MG63 (cell line): Measurements from ENCODE around the gene OR2V2. TPM values are rescaled to one million over a fixed set of nuclear protein-coding genes. Genes with fewer than 3 reads are reported as not detected.
A peak's percentile ranks its signal among the peaks of the same experiment; 100 is the strongest.
"Not testable (repeated sequence)": the region's sequence is repeated elsewhere in the genome, so short reads cannot be mapped to it uniquely, and the experiment has no call there.

Source experiments
- DNase-seq: peaks from one replicate; pipeline ENCODE4 v3.0.0-alpha.2; 2020
- H3K27me3 ChIP-seq: fragments of 250-450 bp; sonication (Bioruptor Pico); 2 replicates; pipeline ENCODE4 v1.5.1; 2020; ENCODE audit warnings: mild to moderate bottlenecking, moderate library complexity
- H3K36me3 ChIP-seq: fragments of 250-450 bp; sonication (Bioruptor Pico); 2 replicates; pipeline ENCODE4 v1.5.1; 2020; ENCODE audit warnings: mild to moderate bottlenecking, moderate library complexity
- H3K4me3 ChIP-seq: fragments of 250-450 bp; sonication (Bioruptor Pico); 2 replicates; pipeline ENCODE4 v1.5.1; 2020; ENCODE audit warnings: mild to moderate bottlenecking, moderate library complexity
- H3K9me3 ChIP-seq: fragments of 250-450 bp; sonication (Bioruptor Pico); 2 replicates; pipeline ENCODE4 v1.5.1; 2020; ENCODE audit warnings: mild to moderate bottlenecking, moderate library complexity
- total RNA-seq: library from RNA; depleted of rRNA; stranded (reverse); fragments of >200 nt; shearing (Covaris generic); gene quantifications from 2 replicates; pipeline ENCODE4 v1.2.3, GENCODE V29; 2014; ENCODE audit warnings: low replicate concordance; rRNA removed

The OR2V2 gene
- total RNA-seq: not detected in 2 replicates

GRCh38 chr5:181146927-181147636 is at the start of gene OR2V2:
OR2V2 (plus strand) TSS chr5:181147586; CDS start chr5:181154943, 7,357 bp downstream.
- not testable (repeated sequence) for DNase-seq, H3K4me3 ChIP-seq, H3K36me3 ChIP-seq
- Histone ChIP-seq H3K27me3 (peaks cover 17% of the 10 kb centered on the region), H3K9me3 (peaks cover 13% of the 10 kb centered on the region)

GRCh38 chr5:181097759-181098491 is 49.5 kb upstream of the OR2V2 start:
- not testable (repeated sequence) for H3K9me3 ChIP-seq, H3K36me3 ChIP-seq, H3K4me3 ChIP-seq
- DNase-seq: peak; percentile 53
- H3K27me3 ChIP-seq: peaks cover 13% of the 10 kb centered on the region

GRCh38 chr5:181098762-181099601 is 48.4 kb upstream of the OR2V2 start:
- no peaks in the 10 kb centered on the region for H3K36me3 ChIP-seq
- 0 out of 2 replicates have a peak overlapping the region, but pooled peaks have one; percentile 2 for H3K4me3 ChIP-seq
- peak; percentile 48 for DNase-seq
- H3K27me3 ChIP-seq: peaks cover 11% of the 10 kb centered on the region
- peaks cover 3% of the 10 kb centered on the region; the same call in 1 of the 2 replicates for H3K9me3 ChIP-seq

GRCh38 chr5:181099602-181100086 is 47.7 kb upstream of the OR2V2 start:
- Histone ChIP-seq H3K9me3 (peaks cover 3% of the 10 kb centered on the region; the same call in 1 of the 2 replicates), H3K4me3 (no peak overlapping the region), H3K27me3 (peaks cover 13% of the 10 kb centered on the region), H3K36me3 (no peaks in the 10 kb centered on the region)
- no peak for DNase-seq

- Histone ChIP-seq H3K9me3 (no peaks in the 10 kb centered on the region), H3K4me3 (no peak overlapping the region), H3K27me3 (peaks cover 13% of the 10 kb centered on the region), H3K36me3 (no peaks in the 10 kb centered on the region)
- peak; percentile 23 for DNase-seq
Measured at GRCh38 chr5:181100121-181100875, 47.1 kb upstream of the OR2V2 start.

GRCh38 chr5:181101030-181101641 is 46.2 kb upstream of the OR2V2 start:
- not testable (repeated sequence) for H3K36me3 ChIP-seq, H3K9me3 ChIP-seq, H3K4me3 ChIP-seq

GRCh38 chr5:181101930-181102674 is 45.3 kb upstream of the OR2V2 start:
- peaks cover 27% of the 10 kb centered on the region for H3K27me3 ChIP-seq
- not testable (repeated sequence) for H3K9me3 ChIP-seq, DNase-seq, H3K36me3 ChIP-seq, H3K4me3 ChIP-seq

More at GRCh38 chr5:181101030-181101641, 46.2 kb upstream of the OR2V2 start:
- DNase-seq: peak; percentile 74
- peaks cover 17% of the 10 kb centered on the region for H3K27me3 ChIP-seq

GRCh38 chr5:181104259-181104568 is 43.2 kb upstream of the OR2V2 start:
- H3K4me3 ChIP-seq: peak overlapping the region; percentile 22
- H3K9me3 ChIP-seq, DNase-seq, H3K36me3 ChIP-seq: not testable (repeated sequence)
- H3K27me3 ChIP-seq: peaks cover 45% of the 10 kb centered on the region

GRCh38 chr5:181104606-181105390 is 42.6 kb upstream of the OR2V2 start:
- not testable (repeated sequence) for H3K36me3 ChIP-seq, H3K4me3 ChIP-seq, H3K9me3 ChIP-seq, DNase-seq
- peaks cover 48% of the 10 kb centered on the region for H3K27me3 ChIP-seq

- Histone ChIP-seq H3K36me3 (no peaks in the 10 kb centered on the region), H3K27me3 (peaks cover 41% of the 10 kb centered on the region), H3K4me3 (no peak overlapping the region), H3K9me3 (no peaks in the 10 kb centered on the region)
- no peak for DNase-seq
Measured at GRCh38 chr5:181105391-181106025, 41.9 kb upstream of the OR2V2 start.

- no peaks in the 10 kb centered on the region for H3K9me3 ChIP-seq
Measured at GRCh38 chr5:181107699-181108098, 39.7 kb upstream of the OR2V2 start.

GRCh38 chr5:181108578-181109165 is 38.7 kb upstream of the OR2V2 start:
- DNase-seq: no peak

More at GRCh38 chr5:181107699-181108098, 39.7 kb upstream of the OR2V2 start:
- Histone ChIP-seq H3K36me3 (no peaks in the 10 kb centered on the region), H3K4me3 (no peak overlapping the region), H3K27me3 (peaks cover 50% of the 10 kb centered on the region)
- no peak for DNase-seq

GRCh38 chr5:181109489-181110013 is 37.8 kb upstream of the OR2V2 start:
- Histone ChIP-seq H3K36me3 (no peaks in the 10 kb centered on the region), H3K27me3 (peaks cover 54% of the 10 kb centered on the region), H3K9me3 (no peaks in the 10 kb centered on the region), H3K4me3 (no peak overlapping the region)
- no peak for DNase-seq

More at GRCh38 chr5:181108578-181109165, 38.7 kb upstream of the OR2V2 start:
- no peaks in the 10 kb centered on the region for H3K36me3 ChIP-seq
- peaks cover 53% of the 10 kb centered on the region for H3K27me3 ChIP-seq
- no peak overlapping the region for H3K4me3 ChIP-seq
- H3K9me3 ChIP-seq: no peaks in the 10 kb centered on the region
